OCI-LY1 (cell line): ENCODE measurements around the gene GDAP1L1.

Experiments used
- CTCF ChIP-seq: fragments of 200-600 bp; sonication (generic), shearing (Covaris generic); IDR thresholded peaks from 2 replicates; pipeline ENCODE4 v1.5.1; 2017; ENCODE audit warnings: mild to moderate bottlenecking, antibody characterized with exemption, low read length, moderate library complexity, mixed read lengths
- EZH2 ChIP-seq: fragments of 200-600 bp; sonication (generic), shearing (Covaris generic); IDR thresholded peaks from 2 replicates; pipeline ENCODE4 v1.8.0; 2017; ENCODE audit warnings: borderline replicate concordance, mixed run types, mild to moderate bottlenecking, antibody characterized with exemption, low read length, moderate library complexity, mixed read lengths

GRCh38 chr20:44247586-44248409, 690 bp downstream of the GDAP1L1 start:
- peak; percentile 65 for TF ChIP-seq CTCF
- no peak for TF ChIP-seq EZH2
